ENCODE data around the gene RBFOX2.
"Not testable (repeated sequence)": the region's sequence is repeated elsewhere in the genome, so short reads cannot be mapped to it uniquely, and the experiment has no call there.

DNA sequence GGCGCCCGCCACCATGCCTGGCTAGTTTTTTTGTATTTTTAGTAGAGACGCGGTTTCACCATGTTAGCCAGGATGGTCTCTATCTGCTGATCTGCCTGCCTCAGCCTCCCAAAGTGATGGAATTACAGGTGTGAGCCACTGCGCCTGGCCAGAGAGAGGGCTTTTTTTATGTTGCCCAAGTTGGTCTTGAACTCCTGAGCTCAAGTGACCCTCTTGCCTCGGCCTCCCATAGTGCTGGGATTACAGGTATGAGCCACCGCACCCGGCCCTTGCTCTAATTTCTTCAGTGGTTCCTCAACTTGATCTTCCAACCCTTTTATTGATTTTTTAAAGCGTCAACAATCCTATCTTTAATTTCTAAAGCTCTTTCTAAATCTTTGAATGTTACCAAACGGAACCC lies 25.8 kb upstream of the RBFOX2 start:
- TF ChIP-seq, protein P1, sequence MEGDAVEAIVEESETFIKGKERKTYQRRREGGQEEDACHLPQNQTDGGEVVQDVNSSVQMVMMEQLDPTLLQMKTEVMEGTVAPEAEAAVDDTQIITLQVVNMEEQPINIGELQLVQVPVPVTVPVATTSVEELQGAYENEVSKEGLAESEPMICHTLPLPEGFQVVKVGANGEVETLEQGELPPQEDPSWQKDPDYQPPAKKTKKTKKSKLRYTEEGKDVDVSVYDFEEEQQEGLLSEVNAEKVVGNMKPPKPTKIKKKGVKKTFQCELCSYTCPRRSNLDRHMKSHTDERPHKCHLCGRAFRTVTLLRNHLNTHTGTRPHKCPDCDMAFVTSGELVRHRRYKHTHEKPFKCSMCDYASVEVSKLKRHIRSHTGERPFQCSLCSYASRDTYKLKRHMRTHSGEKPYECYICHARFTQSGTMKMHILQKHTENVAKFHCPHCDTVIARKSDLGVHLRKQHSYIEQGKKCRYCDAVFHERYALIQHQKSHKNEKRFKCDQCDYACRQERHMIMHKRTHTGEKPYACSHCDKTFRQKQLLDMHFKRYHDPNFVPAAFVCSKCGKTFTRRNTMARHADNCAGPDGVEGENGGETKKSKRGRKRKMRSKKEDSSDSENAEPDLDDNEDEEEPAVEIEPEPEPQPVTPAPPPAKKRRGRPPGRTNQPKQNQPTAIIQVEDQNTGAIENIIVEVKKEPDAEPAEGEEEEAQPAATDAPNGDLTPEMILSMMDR (IDR thresholded peaks at IDR 0.05): not testable (repeated sequence)
- TF ChIP-seq POLR2A (IDR thresholded peaks at IDR 0.05): not testable (repeated sequence)

Data from Peyer's patch (tissue), 4 donors.